Measurements from ENCODE around the gene WNT4. TPM values are rescaled to one million over a fixed set of nuclear protein-coding genes. Genes with fewer than 3 reads are reported as not detected.
A peak's percentile ranks its signal among the peaks of the same experiment; 100 is the strongest.

WNT4 gene
- total RNA-seq, 1 donor, result under 0.01 TPM

DNA sequence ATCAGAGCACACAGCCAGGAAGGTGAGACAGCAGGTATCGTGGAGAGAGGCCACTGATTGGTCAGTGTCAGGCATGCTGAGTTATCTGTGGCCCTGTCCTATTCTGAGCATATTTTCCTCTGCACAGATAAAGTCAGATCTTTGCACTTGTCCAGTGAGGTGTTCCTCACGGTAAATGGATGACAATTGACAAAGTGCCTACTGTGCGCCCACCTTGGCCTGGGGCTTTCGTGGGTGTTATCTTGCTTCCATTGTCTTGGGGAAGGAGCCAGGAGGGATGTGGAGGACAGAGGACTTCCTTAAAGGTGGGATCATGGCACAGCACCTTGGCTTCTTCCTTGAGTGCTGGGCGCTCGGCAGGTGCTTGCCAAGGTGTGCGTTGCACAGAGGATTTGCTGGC lies 46.0 kb upstream of the WNT4 start:
- Histone ChIP-seq H3K9me3 (ENCODE audit: low read depth, low read length) (no peaks in the 10 kb centered on the region), H4K20me1 (ENCODE audit: insufficient read depth, low read length) (no peaks in the 10 kb centered on the region), H2AFZ (ENCODE audit: low read length) (no peak overlapping the region), H3K27ac (ENCODE audit: low read depth, low read length) (no peak overlapping the region), H3K27me3 (ENCODE audit: insufficient read depth, low read length) (peaks cover 23% of the 10 kb centered on the region), H3K4me1 (ENCODE audit: insufficient read depth, low read length) (no peaks in the 10 kb centered on the region), H3K79me2 (ENCODE audit: insufficient read depth, low read length) (no peaks in the 10 kb centered on the region), H3K4me2 (ENCODE audit: insufficient read depth, low read length) (no peak overlapping the region), H3K36me3 (ENCODE audit: insufficient read depth, low read length) (no peaks in the 10 kb centered on the region), H3K4me3 (ENCODE audit: insufficient read depth, low read length) (no peak overlapping the region)
- no peak for DNase-seq (ENCODE audit: insufficient read length, low spot score, missing footprints)
- TF ChIP-seq, protein P1, sequence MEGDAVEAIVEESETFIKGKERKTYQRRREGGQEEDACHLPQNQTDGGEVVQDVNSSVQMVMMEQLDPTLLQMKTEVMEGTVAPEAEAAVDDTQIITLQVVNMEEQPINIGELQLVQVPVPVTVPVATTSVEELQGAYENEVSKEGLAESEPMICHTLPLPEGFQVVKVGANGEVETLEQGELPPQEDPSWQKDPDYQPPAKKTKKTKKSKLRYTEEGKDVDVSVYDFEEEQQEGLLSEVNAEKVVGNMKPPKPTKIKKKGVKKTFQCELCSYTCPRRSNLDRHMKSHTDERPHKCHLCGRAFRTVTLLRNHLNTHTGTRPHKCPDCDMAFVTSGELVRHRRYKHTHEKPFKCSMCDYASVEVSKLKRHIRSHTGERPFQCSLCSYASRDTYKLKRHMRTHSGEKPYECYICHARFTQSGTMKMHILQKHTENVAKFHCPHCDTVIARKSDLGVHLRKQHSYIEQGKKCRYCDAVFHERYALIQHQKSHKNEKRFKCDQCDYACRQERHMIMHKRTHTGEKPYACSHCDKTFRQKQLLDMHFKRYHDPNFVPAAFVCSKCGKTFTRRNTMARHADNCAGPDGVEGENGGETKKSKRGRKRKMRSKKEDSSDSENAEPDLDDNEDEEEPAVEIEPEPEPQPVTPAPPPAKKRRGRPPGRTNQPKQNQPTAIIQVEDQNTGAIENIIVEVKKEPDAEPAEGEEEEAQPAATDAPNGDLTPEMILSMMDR (IDR thresholded peaks at IDR 0.05; ENCODE audit: extremely low read depth, low read depth, low read length), result no peak

DNA sequence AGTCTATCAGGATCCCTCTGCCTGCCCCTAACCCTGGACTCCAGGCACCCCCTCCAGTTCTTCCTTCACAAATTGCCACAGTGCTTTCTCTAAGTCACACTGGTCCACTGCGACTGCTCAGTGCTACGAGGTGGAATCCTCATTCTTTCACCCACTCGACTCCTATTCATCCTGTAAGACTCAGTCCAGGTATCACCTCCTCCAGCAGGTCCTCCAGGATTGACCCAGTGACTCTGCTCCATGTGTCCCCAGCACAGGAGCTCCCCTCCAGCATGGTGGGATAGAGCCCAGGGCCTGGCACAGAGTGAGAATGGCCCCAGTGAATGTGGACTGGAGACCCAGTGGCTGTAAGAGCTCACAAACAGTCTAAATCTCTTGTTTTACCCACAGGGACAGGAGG lies 45.5 kb upstream of the WNT4 start:
- Histone ChIP-seq H3K27me3 (ENCODE audit: insufficient read depth, low read length) (peaks cover 28% of the 10 kb centered on the region), H3K9me3 (ENCODE audit: low read depth, low read length) (no peaks in the 10 kb centered on the region)

DNA sequence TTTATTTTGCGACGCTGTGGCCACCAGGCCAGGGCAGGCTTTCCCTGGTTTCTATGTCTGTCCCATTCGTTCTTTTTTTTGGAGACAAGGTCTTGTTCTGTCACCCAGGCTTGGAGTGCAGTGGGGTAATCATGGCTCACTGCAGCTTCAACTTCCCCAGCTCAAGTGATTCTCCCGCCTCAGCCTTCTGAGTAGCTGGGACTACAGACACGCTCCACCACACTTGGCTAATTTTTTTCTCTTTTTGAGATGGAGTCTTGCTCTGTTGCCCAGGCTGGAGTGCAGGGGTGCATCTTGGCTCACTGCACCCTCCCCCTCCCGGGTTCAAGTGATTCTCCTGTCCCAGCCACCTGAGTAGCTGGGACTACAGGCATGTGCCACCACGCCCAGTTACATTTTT lies 43.4 kb upstream of the WNT4 start:
- no peaks in the 10 kb centered on the region for H3K4me1 ChIP-seq (ENCODE audit: insufficient read depth, low read length)
- H2AFZ ChIP-seq (ENCODE audit: low read length), result no peak overlapping the region
- no peaks in the 10 kb centered on the region for H3K36me3 ChIP-seq (ENCODE audit: insufficient read depth, low read length)
- H4K20me1 ChIP-seq (ENCODE audit: insufficient read depth, low read length), result no peaks in the 10 kb centered on the region
- H3K4me2 ChIP-seq (ENCODE audit: insufficient read depth, low read length), result no peak overlapping the region
- H3K27me3 ChIP-seq (ENCODE audit: insufficient read depth, low read length), result peaks cover 39% of the 10 kb centered on the region
- no peak overlapping the region for H3K4me3 ChIP-seq (ENCODE audit: insufficient read depth, low read length)
- TF ChIP-seq, protein P1 (IDR thresholded peaks at IDR 0.05; ENCODE audit: extremely low read depth, low read depth, low read length), result no peak
- no peak overlapping the region for H3K27ac ChIP-seq (ENCODE audit: low read depth, low read length)
- no peaks in the 10 kb centered on the region for H3K9me3 ChIP-seq (ENCODE audit: low read depth, low read length)
- H3K79me2 ChIP-seq (ENCODE audit: insufficient read depth, low read length), result no peaks in the 10 kb centered on the region
- DNase-seq (ENCODE audit: insufficient read length, low spot score, missing footprints), result no peak

More for the DNA sequence above, 45.5 kb upstream of the WNT4 start:
- TF ChIP-seq, protein P1 (IDR thresholded peaks at IDR 0.05; ENCODE audit: extremely low read depth, low read depth, low read length), result no peak
- Histone ChIP-seq H3K4me3 (ENCODE audit: insufficient read depth, low read length) (no peak overlapping the region), H2AFZ (ENCODE audit: low read length) (no peak overlapping the region), H3K4me1 (ENCODE audit: insufficient read depth, low read length) (no peaks in the 10 kb centered on the region), H3K4me2 (ENCODE audit: insufficient read depth, low read length) (no peak overlapping the region), H3K36me3 (ENCODE audit: insufficient read depth, low read length) (no peaks in the 10 kb centered on the region), H3K27ac (ENCODE audit: low read depth, low read length) (no peak overlapping the region), H3K79me2 (ENCODE audit: insufficient read depth, low read length) (no peaks in the 10 kb centered on the region), H4K20me1 (ENCODE audit: insufficient read depth, low read length) (no peaks in the 10 kb centered on the region)
- no peak for DNase-seq (ENCODE audit: insufficient read length, low spot score, missing footprints)

DNA sequence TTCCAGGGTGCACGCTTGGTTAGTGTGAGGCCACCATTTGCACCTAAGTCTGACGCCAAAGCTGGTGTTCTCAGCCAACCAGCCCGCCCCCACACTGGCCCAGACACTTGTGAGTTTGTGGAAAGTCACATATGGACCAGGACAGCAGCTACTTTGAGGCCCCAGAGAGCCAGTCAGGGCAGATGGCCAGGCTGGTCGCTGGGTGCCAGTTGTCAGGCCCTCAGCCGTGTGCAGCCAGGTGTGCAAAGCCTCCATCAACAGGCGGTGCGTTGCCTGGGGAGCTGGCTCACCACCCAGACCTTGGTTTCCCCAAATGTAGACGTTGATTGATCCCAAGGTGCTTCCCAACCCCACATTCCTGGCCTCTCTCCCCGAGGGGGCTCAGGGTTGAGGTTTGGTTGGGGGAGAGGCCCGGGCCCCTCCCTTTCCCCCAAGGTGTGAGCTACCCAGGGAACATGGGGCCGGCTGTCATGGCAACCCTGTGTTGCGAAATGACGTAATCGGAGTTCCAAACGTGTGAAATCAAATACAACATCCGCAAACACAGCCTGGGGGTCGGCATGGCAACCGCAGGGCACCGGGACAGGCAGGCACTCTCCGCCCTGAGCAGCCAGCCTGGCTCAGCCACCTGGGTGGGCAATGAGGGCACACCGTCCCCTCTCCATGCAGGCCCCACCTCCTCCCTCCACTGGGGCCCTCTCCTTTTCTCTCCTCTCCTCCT lies 42.2 kb upstream of the WNT4 start:
- DNase-seq (ENCODE audit: insufficient read length, low spot score, missing footprints), result peak; percentile 75
- no peaks in the 10 kb centered on the region for H3K4me1 ChIP-seq (ENCODE audit: insufficient read depth, low read length)
- H3K9me3 ChIP-seq (ENCODE audit: low read depth, low read length), result no peaks in the 10 kb centered on the region
- no peak overlapping the region for H3K27ac ChIP-seq (ENCODE audit: low read depth, low read length)
- no peaks in the 10 kb centered on the region for H4K20me1 ChIP-seq (ENCODE audit: insufficient read depth, low read length)
- H3K4me2 ChIP-seq (ENCODE audit: insufficient read depth, low read length), result no peak overlapping the region
- no peak overlapping the region for H2AFZ ChIP-seq (ENCODE audit: low read length)
- TF ChIP-seq, protein P1 (IDR thresholded peaks at IDR 0.05; ENCODE audit: extremely low read depth, low read depth, low read length), result no peak
- H3K27me3 ChIP-seq (ENCODE audit: insufficient read depth, low read length), result peaks cover 37% of the 10 kb centered on the region
- H3K79me2 ChIP-seq (ENCODE audit: insufficient read depth, low read length), result no peaks in the 10 kb centered on the region
- no peak overlapping the region for H3K4me3 ChIP-seq (ENCODE audit: insufficient read depth, low read length)
- no peaks in the 10 kb centered on the region for H3K36me3 ChIP-seq (ENCODE audit: insufficient read depth, low read length)

All from osteoblast (primary cell).